K562 (cell line): ENCODE measurements around the gene AFG1L. TPM values are rescaled to one million over a fixed set of nuclear protein-coding genes. Genes with fewer than 3 reads are reported as not detected.

Source experiments
- CC2D1A ChIP-seq: fragments of 450-650 bp; IDR thresholded peaks from 2 replicates; pipeline ENCODE4 v1.6.1; 2017; ENCODE audit warnings: mild to moderate bottlenecking
- FOSL1 ChIP-seq: fragments of 200-800 bp; sonication (Bioruptor generic); conservative IDR thresholded peaks from 2 replicates; pipeline ENCODE4 v1.6.1; 2016; ENCODE audit warnings: missing genetic modification characterization, missing compliant biosample characterization
- KAT7 ChIP-seq: sonication (generic); formaldehyde crosslinking; IDR thresholded peaks from 2 replicates; pipeline ENCODE4 v1.8.0; 2022; ENCODE audit warnings: missing genetic modification reagents, mild to moderate bottlenecking, borderline replicate concordance
- MEIS2 ChIP-seq: fragments of 450-650 bp; IDR thresholded peaks from 2 replicates; pipeline ENCODE4 v1.6.1; 2014; ENCODE audit warnings: mild to moderate bottlenecking; ENCODE audit not compliant: partially characterized antibody
- SMAD2 ChIP-seq: fragments of 150-350 bp; IDR thresholded peaks from 2 replicates; pipeline ENCODE4 v1.6.1; 2014; ENCODE audit warnings: low read depth, mild to moderate bottlenecking, low read length
- ZNF23 ChIP-seq: fragments of 250-450 bp; sonication (Bioruptor Pico); IDR thresholded peaks from 2 replicates; pipeline ENCODE4 v1.4.0; 2020; ENCODE audit warnings: mild to moderate bottlenecking
- ZNF347 ChIP-seq: fragments of 450-650 bp; formaldehyde crosslinking; IDR thresholded peaks from 2 replicates; pipeline ENCODE4 v1.4.0; 2020; ENCODE audit warnings: low read depth, mild to moderate bottlenecking, moderate library complexity
- ZNF589 ChIP-seq: fragments of 200-800 bp; sonication (Bioruptor generic); IDR thresholded peaks from 2 replicates; pipeline ENCODE4 v1.6.1; 2016; ENCODE audit warnings: low read depth, missing genetic modification characterization, missing compliant biosample characterization
- polyA plus RNA-seq, 8 experiments: library from polyadenylated mRNA; depleted of rRNA in 4 of 8; stranded (reverse) in 5 of 8; unstranded in 3 of 8; fragments of >200 nt; fragmentation: Nextera tagmentation in 2 of 8; fragmentation: Illumina TruSeq in 1 of 8; extraction: Ambion mirVana in 2 of 8; extraction: Trizol in 1 of 8; gene quantifications; 2 replicates each; pipeline versions ENCODE4 v1.2.1 to v1.2.3, GENCODE V29; 2011 to 2014; ENCODE audit warnings: inconsistent platforms in 1 of 8, missing spikeins in 1 of 8
- total RNA-seq, 7 experiments: library from RNA; depleted of rRNA in 6 of 7; stranded (reverse); fragments of >200 nt in 6 of 7; fragmentation: Illumina TruSeq in 2 of 7; extraction: Trizol in 2 of 7; gene quantifications; 2 replicates each; pipeline versions ENCODE4 v1.2.1 to v1.2.3, GENCODE V29; 2011 to 2021; ENCODE audit warnings: low replicate concordance in 1 of 7
- TF ChIP-seq, protein P1 (sequence below): sonication (generic); formaldehyde crosslinking; IDR thresholded peaks from 2 replicates; pipeline ENCODE4 v1.8.1; 2023; ENCODE audit warnings: missing genetic modification reagents, mild to moderate bottlenecking, borderline replicate concordance
- TF ChIP-seq, protein P2 (sequence below): fragments of 450-650 bp; IDR thresholded peaks from 2 replicates; pipeline ENCODE4 v1.6.1; 2017; ENCODE audit warnings: antibody characterized with exemption, mild to moderate bottlenecking
- TF ChIP-seq, protein P3 (sequence below): sonication (generic); formaldehyde crosslinking; IDR thresholded peaks from 2 replicates; pipeline ENCODE4 v1.8.0; 2022; ENCODE audit warnings: mild to moderate bottlenecking, low read depth, missing genetic modification reagents
- TF ChIP-seq, protein P4 (sequence below): sonication (generic); formaldehyde crosslinking; IDR thresholded peaks from 2 replicates; pipeline ENCODE4 v1.5.0; 2020; ENCODE audit warnings: missing genetic modification reagents

The AFG1L gene
- total and polyA plus RNA-seq, 9 of the 15 experiments (the other 6 are each of a cell fraction or from before 2014, with no cell fraction given): 2.2 to 15.5 (median 5.8) TPM

DNA sequence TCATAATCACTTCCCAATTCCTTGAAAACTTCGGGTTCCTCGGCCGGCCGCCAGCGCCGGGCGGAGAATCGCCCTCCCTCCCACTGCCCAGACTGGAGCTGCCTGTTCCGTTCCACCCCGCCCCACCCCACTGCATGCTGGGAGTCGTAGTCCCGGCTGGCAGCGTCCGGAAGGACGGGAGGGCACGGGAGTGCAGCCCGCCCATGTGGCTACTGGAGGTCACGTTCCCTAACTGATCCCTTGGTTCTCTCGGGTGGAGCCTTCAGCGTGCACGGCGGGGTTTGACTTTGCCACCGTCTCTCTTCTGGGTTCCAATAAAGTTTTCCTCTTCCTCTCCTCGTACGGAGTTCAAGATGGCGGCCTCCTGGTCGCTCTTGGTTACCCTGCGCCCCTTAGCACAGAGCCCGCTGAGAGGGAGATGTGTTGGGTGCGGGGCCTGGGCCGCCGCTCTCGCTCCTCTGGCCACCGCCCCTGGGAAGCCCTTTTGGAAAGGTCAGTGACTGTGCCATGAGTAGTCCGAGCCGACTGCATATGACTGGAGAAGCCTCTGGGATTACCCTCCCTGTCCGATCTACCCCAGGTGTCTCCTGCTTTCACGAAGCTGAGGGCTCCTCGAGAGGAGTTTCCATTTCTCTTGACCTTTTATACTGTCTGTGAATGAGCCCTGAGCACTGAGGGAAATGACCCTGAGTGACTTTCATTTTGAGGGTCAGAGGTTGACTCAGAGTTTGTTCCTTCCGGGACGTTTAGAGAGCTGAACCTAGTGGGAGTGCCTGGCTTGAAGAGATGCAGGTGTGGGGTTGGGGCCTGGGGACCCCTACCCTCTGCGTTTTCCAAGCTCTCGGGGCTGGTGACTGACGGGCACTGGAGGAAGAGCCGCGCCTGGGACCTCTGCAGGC is at the start of gene AFG1L (continued):
- TF ChIP-seq, protein P1, sequence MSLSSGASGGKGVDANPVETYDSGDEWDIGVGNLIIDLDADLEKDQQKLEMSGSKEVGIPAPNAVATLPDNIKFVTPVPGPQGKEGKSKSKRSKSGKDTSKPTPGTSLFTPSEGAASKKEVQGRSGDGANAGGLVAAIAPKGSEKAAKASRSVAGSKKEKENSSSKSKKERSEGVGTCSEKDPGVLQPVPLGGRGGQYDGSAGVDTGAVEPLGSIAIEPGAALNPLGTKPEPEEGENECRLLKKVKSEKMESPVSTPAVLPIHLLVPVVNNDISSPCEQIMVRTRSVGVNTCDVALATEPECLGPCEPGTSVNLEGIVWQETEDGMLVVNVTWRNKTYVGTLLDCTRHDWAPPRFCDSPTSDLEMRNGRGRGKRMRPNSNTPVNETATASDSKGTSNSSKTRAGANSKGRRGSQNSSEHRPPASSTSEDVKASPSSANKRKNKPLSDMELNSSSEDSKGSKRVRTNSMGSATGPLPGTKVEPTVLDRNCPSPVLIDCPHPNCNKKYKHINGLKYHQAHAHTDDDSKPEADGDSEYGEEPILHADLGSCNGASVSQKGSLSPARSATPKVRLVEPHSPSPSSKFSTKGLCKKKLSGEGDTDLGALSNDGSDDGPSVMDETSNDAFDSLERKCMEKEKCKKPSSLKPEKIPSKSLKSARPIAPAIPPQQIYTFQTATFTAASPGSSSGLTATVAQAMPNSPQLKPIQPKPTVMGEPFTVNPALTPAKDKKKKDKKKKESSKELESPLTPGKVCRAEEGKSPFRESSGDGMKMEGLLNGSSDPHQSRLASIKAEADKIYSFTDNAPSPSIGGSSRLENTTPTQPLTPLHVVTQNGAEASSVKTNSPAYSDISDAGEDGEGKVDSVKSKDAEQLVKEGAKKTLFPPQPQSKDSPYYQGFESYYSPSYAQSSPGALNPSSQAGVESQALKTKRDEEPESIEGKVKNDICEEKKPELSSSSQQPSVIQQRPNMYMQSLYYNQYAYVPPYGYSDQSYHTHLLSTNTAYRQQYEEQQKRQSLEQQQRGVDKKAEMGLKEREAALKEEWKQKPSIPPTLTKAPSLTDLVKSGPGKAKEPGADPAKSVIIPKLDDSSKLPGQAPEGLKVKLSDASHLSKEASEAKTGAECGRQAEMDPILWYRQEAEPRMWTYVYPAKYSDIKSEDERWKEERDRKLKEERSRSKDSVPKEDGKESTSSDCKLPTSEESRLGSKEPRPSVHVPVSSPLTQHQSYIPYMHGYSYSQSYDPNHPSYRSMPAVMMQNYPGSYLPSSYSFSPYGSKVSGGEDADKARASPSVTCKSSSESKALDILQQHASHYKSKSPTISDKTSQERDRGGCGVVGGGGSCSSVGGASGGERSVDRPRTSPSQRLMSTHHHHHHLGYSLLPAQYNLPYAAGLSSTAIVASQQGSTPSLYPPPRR (CRISPR knock-in tag): no peak
- TF ChIP-seq, protein P2, sequence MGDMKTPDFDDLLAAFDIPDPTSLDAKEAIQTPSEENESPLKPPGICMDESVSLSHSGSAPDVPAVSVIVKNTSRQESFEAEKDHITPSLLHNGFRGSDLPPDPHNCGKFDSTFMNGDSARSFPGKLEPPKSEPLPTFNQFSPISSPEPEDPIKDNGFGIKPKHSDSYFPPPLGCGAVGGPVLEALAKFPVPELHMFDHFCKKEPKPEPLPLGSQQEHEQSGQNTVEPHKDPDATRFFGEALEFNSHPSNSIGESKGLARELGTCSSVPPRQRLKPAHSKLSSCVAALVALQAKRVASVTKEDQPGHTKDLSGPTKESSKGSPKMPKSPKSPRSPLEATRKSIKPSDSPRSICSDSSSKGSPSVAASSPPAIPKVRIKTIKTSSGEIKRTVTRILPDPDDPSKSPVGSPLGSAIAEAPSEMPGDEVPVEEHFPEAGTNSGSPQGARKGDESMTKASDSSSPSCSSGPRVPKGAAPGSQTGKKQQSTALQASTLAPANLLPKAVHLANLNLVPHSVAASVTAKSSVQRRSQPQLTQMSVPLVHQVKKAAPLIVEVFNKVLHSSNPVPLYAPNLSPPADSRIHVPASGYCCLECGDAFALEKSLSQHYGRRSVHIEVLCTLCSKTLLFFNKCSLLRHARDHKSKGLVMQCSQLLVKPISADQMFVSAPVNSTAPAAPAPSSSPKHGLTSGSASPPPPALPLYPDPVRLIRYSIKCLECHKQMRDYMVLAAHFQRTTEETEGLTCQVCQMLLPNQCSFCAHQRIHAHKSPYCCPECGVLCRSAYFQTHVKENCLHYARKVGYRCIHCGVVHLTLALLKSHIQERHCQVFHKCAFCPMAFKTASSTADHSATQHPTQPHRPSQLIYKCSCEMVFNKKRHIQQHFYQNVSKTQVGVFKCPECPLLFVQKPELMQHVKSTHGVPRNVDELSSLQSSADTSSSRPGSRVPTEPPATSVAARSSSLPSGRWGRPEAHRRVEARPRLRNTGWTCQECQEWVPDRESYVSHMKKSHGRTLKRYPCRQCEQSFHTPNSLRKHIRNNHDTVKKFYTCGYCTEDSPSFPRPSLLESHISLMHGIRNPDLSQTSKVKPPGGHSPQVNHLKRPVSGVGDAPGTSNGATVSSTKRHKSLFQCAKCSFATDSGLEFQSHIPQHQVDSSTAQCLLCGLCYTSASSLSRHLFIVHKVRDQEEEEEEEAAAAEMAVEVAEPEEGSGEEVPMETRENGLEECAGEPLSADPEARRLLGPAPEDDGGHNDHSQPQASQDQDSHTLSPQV: peak; percentile 20; the same call in 1 of the 2 replicates
- TF ChIP-seq MEIS2: no peak
- no peak for TF ChIP-seq ZNF23 (CRISPR knock-in tag)
- TF ChIP-seq, protein P3, sequence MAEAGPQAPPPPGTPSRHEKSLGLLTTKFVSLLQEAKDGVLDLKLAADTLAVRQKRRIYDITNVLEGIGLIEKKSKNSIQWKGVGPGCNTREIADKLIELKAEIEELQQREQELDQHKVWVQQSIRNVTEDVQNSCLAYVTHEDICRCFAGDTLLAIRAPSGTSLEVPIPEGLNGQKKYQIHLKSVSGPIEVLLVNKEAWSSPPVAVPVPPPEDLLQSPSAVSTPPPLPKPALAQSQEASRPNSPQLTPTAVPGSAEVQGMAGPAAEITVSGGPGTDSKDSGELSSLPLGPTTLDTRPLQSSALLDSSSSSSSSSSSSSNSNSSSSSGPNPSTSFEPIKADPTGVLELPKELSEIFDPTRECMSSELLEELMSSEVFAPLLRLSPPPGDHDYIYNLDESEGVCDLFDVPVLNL: peak; percentile 29; the same call in 1 of the 2 replicates
- TF ChIP-seq CC2D1A: no peak
- TF ChIP-seq ZNF347 (CRISPR knock-in tag): no peak
- peak; percentile 97; the same call in 1 of the 2 replicates for TF ChIP-seq KAT7 (CRISPR knock-in tag)
- peak; percentile 50; the same call in 1 of the 2 replicates for TF ChIP-seq FOSL1 (tag)
- TF ChIP-seq, protein P4, sequence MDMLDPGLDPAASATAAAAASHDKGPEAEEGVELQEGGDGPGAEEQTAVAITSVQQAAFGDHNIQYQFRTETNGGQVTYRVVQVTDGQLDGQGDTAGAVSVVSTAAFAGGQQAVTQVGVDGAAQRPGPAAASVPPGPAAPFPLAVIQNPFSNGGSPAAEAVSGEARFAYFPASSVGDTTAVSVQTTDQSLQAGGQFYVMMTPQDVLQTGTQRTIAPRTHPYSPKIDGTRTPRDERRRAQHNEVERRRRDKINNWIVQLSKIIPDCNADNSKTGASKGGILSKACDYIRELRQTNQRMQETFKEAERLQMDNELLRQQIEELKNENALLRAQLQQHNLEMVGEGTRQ (CRISPR knock-in tag): peak; percentile 50; the same call in 1 of the 2 replicates
- TF ChIP-seq SMAD2: no peak
- no peak; the same call in 1 of the 2 replicates for TF ChIP-seq ZNF589 (CRISPR knock-in tag)
